Aorta (tissue), 5 donors: Measurements from ENCODE around the gene ARHGEF17. TPM values are rescaled to one million over a fixed set of nuclear protein-coding genes. Genes with fewer than 3 reads are reported as not detected.

Experiments used
- ATAC-seq: fragments of 200-7000 bp; cut with Tn5 transposase; one replicate; pipeline ENCODE4 v1.9.1; 2022; ENCODE audit warnings: moderate library complexity; ENCODE audit not compliant: low FRiP score
- DNase-seq, 2 donors: peaks; one replicate each; pipeline ENCODE4 v3.0.0-alpha.2; 2020
- H3K27ac ChIP-seq, 2 donors: one replicate each; pipeline ENCODE4 v1.5.1; 2013; ENCODE audit warnings: low read length in 2 of 2, mild to moderate bottlenecking in 2 of 2, moderate library complexity in 2 of 2, control low read depth in 1 of 2, inconsistent platforms in 1 of 2, low read depth in 1 of 2
- H3K27me3 ChIP-seq, 2 donors: one replicate each; pipeline ENCODE4 v1.6.1; 2013; ENCODE audit warnings: control low read depth in 1 of 2, low read length in 1 of 2, mild to moderate bottlenecking in 1 of 2, moderate library complexity in 1 of 2; ENCODE audit not compliant: insufficient read depth in 2 of 2, control insufficient read depth in 1 of 2
- H3K36me3 ChIP-seq, 2 donors: one replicate each; pipeline ENCODE4 v1.6.1; 2013; ENCODE audit warnings: control low read depth in 1 of 2, low read length in 1 of 2, mild to moderate bottlenecking in 1 of 2; ENCODE audit not compliant: insufficient read depth in 2 of 2, control insufficient read depth in 1 of 2
- H3K4me1 ChIP-seq, 2 donors: one replicate each; pipeline ENCODE4 v1.6.1; 2013; ENCODE audit warnings: low read length in 2 of 2, control low read depth in 1 of 2, mild to moderate bottlenecking in 1 of 2, moderate library complexity in 1 of 2; ENCODE audit not compliant: insufficient read depth in 2 of 2, control insufficient read depth in 1 of 2
- H3K4me3 ChIP-seq, 2 donors: one replicate each; pipeline ENCODE4 v1.5.1; 2013; ENCODE audit warnings: low read length in 2 of 2, control low read depth in 1 of 2, mild to moderate bottlenecking in 1 of 2
- H3K9me3 ChIP-seq: one replicate; pipeline ENCODE4 v1.6.1; 2013; ENCODE audit warnings: mild to moderate bottlenecking, low read length; ENCODE audit not compliant: control insufficient read depth
- WGBS, 2 donors: extraction: QIAGEN DNeasy Blood & Tissue Kit; methylation state at CpG; one replicate each; pipeline ENCODE4 v1.1.7; 2013; 5-methylcytosine and 5-hydroxymethylcytosine counted together
- intact Hi-C, 2 donors: fragments of 100-400 bp; cut with DNase I; formaldehyde crosslinking; loops; one replicate each; pipeline versions ENCODE4 v1.14.2 to v1.15.0; 2022
- long read RNA-seq, 2 donors: library from polyadenylated mRNA; unstranded; transcript quantifications; one replicate each; pipeline ENCODE4 v2.0.0, GENCODE V29; 2020 to 2021
- polyA plus RNA-seq, 2 donors: library from polyadenylated mRNA; stranded (reverse); fragments of 200-250 nt; gene quantifications; one replicate each; pipeline ENCODE4 v1.2.3, GENCODE V29; 2013
- total RNA-seq, 2 donors: library from RNA; stranded (reverse); fragmentation: NEBNext Ultra II Directional; extraction: Animal tissue kit (Norgen Biotek cat#: 25700); gene quantifications; one replicate each; pipeline ENCODE4 v1.2.1, GENCODE V29; 2021
- donor health status: healthy with polysubstance abuse.
- donor health status: Bipolar disorder and iron deficiency.
- donor health status: DM: no; HTN: no; CAD: no.
- donor health status: DM: no; HTN: no; CAD: no.
- donor health status: DM: yes; HTN: yes; CAD: no.

The ARHGEF17 gene
- total RNA-seq: 100 to 1,000 TPM; 159 to 201 TPM
- 100 to 1,000 TPM in 1 of 2 donors, 10 to 100 TPM in 1; 20.5 to 182 TPM for polyA plus RNA-seq
- long read RNA-seq, donor 1, full-length matches to known transcripts: 16 of 156 reads
- long read RNA-seq, donor 1, partial matches to known transcripts: 120 of 156 reads
- long read RNA-seq, donor 1, other reads (novel, unspliced or antisense): 20 of 156 reads
- long read RNA-seq, donor 2, full-length matches to known transcripts: 13 of 98 reads
- long read RNA-seq, donor 2, partial matches to known transcripts: 57 of 98 reads
- long read RNA-seq, donor 2, other reads (novel, unspliced or antisense): 28 of 98 reads

GRCh38 chr11:73308003-73308960 is at the start of gene ARHGEF17:
ARHGEF17 (plus strand) TSS chr11:73308276; CDS start chr11:73308639, 363 bp downstream.
- peak; percentile 73 for ATAC-seq
- DNase-seq: peak; percentile 87 to 91
- no peaks in the 10 kb centered on the region for H3K36me3 ChIP-seq
- H3K4me3 ChIP-seq: peak within 1 kb of the TSS; percentile 46 to 91
- intact Hi-C loops: loop anchor here (2.0 to 5.0 kb wide), 2 partner anchors 15 to 84 kb away; no protein-coding TSS in a partner anchor
- H3K4me1 ChIP-seq: no peaks in the 10 kb centered on the region
- no peaks in the 10 kb centered on the region for H3K27me3 ChIP-seq
- 0% methylated on average over 88 to 105 of the region's 105 CpGs for whole genome bisulfite sequencing, 2 donors
- H3K9me3 ChIP-seq: no peaks in the 10 kb centered on the region
- peak within 1 kb of the TSS; percentile 83 to 96 for H3K27ac ChIP-seq

GRCh38 chr11:73259406-73260126 is 48.5 kb upstream of the ARHGEF17 start:
- no peaks in the 10 kb centered on the region for H3K36me3 ChIP-seq
- no peaks in the 10 kb centered on the region for H3K27me3 ChIP-seq
- DNase-seq (peak in 1 of 2 donors; percentile 32), ATAC-seq (no peak)
- H3K27ac ChIP-seq: no peak overlapping the region
- H3K4me1 ChIP-seq: no peaks in the 10 kb centered on the region
- no peaks in the 10 kb centered on the region for H3K9me3 ChIP-seq
- intact Hi-C loops: no loop called here
- H3K4me3 ChIP-seq: no peak overlapping the region
- 72 to 86% methylated on average over 3 of the region's 3 CpGs for WGBS, 2 donors

- ATAC-seq (no peak), DNase-seq (peak in 1 of 2 donors; percentile 35)
These were observed 48.0 kb upstream of the ARHGEF17 start for GRCh38 chr11:73260127-73260457.

GRCh38 chr11:73262851-73263495 is 45.1 kb upstream of the ARHGEF17 start:
- DNase-seq: no peak
- Histone ChIP-seq H3K4me3 (no peak overlapping the region), H3K36me3 (no peaks in the 10 kb centered on the region), H3K9me3 (no peaks in the 10 kb centered on the region), H3K27ac (no peak overlapping the region), H3K27me3 (no peaks in the 10 kb centered on the region), H3K4me1 (peaks cover 0 to 2% of the 10 kb centered on the region in 2 donors)
- intact Hi-C loops: no loop called here
- 88 to 90% methylated on average over 5 of the region's 5 CpGs for WGBS, 2 donors
- ATAC-seq: no peak

More at GRCh38 chr11:73260127-73260457, 48.0 kb upstream of the ARHGEF17 start:
- no peak overlapping the region for H3K4me3 ChIP-seq
- intact Hi-C loops: no loop called here
- H3K9me3 ChIP-seq: no peaks in the 10 kb centered on the region
- H3K27ac ChIP-seq: no peak overlapping the region
- no peaks in the 10 kb centered on the region for H3K36me3 ChIP-seq
- no peaks in the 10 kb centered on the region for H3K27me3 ChIP-seq
- H3K4me1 ChIP-seq: no peaks in the 10 kb centered on the region

GRCh38 chr11:73263640-73264039 is 44.4 kb upstream of the ARHGEF17 start:
- 92% methylated on average over 2 of the region's 2 CpGs for WGBS, 2 donors
- Histone ChIP-seq H3K27ac (no peak overlapping the region), H3K36me3 (no peaks in the 10 kb centered on the region), H3K4me3 (no peak overlapping the region), H3K27me3 (no peaks in the 10 kb centered on the region), H3K9me3 (no peaks in the 10 kb centered on the region), H3K4me1 (peaks cover 0 to 2% of the 10 kb centered on the region in 2 donors)
- intact Hi-C loops: no loop called here
- no peak for DNase-seq
- no peak for ATAC-seq

GRCh38 chr11:73265278-73265810 is 42.7 kb upstream of the ARHGEF17 start:
- H3K27ac ChIP-seq: peak overlapping the region in 1 of 2 donors; percentile 8
- no peak overlapping the region for H3K4me3 ChIP-seq
- H3K9me3 ChIP-seq: no peaks in the 10 kb centered on the region
- H3K27me3 ChIP-seq: no peaks in the 10 kb centered on the region
- ATAC-seq (no peak), DNase-seq (peak in 1 of 2 donors; percentile 30)
- 65 to 84% methylated on average over 4 of the region's 4 CpGs for WGBS, 2 donors
- intact Hi-C loops: no loop called here
- no peaks in the 10 kb centered on the region for H3K36me3 ChIP-seq
- H3K4me1 ChIP-seq: peaks cover 0 to 2% of the 10 kb centered on the region in 2 donors

GRCh38 chr11:73265853-73266645 is 42.0 kb upstream of the ARHGEF17 start:
- DNase-seq: peak in 1 of 2 donors; percentile 64
- 44 to 48% methylated on average over 3 of the region's 3 CpGs for WGBS, 2 donors
- Histone ChIP-seq H3K27ac (peak overlapping the region; percentile 55 to 58), H3K36me3 (no peaks in the 10 kb centered on the region), H3K9me3 (no peaks in the 10 kb centered on the region), H3K27me3 (no peaks in the 10 kb centered on the region), H3K4me3 (no peak overlapping the region), H3K4me1 (peaks cover 0 to 2% of the 10 kb centered on the region in 2 donors)
- intact Hi-C loops: no loop called here
- ATAC-seq: no peak
